ENCODE measurements around the gene INO80B.
"Not testable (repeated sequence)": the region's sequence is repeated elsewhere in the genome, so short reads cannot be mapped to it uniquely, and the experiment has no call there.

DNA sequence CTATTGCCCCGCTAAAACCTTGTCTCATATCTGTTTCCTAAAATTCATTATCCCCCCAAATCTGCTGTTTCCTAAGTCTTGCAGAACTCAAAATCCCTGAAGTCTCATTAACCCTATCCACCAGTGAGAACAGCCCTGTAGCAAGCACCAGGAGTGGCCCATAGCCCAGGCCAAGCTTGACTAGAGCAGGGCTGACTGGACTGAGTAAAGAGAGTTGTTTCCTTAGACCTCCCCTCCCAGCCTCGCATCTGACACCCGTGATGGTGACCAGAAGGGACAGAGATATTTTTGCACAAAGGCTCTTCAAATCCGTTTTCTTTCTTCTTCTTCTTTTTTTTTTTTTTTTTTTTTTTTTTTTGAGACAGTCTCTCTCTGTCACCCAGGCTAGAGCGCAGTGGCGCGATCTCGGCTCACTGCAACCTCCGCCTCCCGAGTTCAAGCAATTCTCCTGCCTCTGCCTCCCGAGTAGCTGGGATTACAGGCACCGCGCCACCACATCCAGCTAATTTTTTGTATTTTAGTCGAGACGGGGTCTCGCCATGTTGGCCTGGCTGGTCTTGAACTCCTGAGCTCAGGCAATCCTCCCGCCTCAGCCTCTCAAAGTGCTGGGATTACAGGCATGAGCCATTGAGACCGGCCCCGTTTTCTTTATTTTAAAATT is 34.3 kb upstream of the INO80B start:
- TF ChIP-seq, protein P1, sequence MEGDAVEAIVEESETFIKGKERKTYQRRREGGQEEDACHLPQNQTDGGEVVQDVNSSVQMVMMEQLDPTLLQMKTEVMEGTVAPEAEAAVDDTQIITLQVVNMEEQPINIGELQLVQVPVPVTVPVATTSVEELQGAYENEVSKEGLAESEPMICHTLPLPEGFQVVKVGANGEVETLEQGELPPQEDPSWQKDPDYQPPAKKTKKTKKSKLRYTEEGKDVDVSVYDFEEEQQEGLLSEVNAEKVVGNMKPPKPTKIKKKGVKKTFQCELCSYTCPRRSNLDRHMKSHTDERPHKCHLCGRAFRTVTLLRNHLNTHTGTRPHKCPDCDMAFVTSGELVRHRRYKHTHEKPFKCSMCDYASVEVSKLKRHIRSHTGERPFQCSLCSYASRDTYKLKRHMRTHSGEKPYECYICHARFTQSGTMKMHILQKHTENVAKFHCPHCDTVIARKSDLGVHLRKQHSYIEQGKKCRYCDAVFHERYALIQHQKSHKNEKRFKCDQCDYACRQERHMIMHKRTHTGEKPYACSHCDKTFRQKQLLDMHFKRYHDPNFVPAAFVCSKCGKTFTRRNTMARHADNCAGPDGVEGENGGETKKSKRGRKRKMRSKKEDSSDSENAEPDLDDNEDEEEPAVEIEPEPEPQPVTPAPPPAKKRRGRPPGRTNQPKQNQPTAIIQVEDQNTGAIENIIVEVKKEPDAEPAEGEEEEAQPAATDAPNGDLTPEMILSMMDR (IDR thresholded peaks at IDR 0.05), result not testable (repeated sequence)
- TF ChIP-seq POLR2A (IDR thresholded peaks at IDR 0.05), result not testable (repeated sequence)
